ENCODE measurements around the gene RBM25.

- no peak for TF ChIP-seq POLR2A (IDR thresholded peaks at IDR 0.05)
- TF ChIP-seq, protein P1, sequence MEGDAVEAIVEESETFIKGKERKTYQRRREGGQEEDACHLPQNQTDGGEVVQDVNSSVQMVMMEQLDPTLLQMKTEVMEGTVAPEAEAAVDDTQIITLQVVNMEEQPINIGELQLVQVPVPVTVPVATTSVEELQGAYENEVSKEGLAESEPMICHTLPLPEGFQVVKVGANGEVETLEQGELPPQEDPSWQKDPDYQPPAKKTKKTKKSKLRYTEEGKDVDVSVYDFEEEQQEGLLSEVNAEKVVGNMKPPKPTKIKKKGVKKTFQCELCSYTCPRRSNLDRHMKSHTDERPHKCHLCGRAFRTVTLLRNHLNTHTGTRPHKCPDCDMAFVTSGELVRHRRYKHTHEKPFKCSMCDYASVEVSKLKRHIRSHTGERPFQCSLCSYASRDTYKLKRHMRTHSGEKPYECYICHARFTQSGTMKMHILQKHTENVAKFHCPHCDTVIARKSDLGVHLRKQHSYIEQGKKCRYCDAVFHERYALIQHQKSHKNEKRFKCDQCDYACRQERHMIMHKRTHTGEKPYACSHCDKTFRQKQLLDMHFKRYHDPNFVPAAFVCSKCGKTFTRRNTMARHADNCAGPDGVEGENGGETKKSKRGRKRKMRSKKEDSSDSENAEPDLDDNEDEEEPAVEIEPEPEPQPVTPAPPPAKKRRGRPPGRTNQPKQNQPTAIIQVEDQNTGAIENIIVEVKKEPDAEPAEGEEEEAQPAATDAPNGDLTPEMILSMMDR (IDR thresholded peaks at IDR 0.05): no peak
These were observed 32.7 kb downstream of the RBM25 start for GRCh38 chr14:73091044-73091443.

Measured in body of pancreas (tissue), 4 donors.